Hepatic stellate cell (primary cell): ENCODE results near the gene FHIT.
"Not testable (repeated sequence)": the region's sequence is repeated elsewhere in the genome, so short reads cannot be mapped to it uniquely, and the experiment has no call there.

Experiments
- DNase-seq: peaks from one replicate; pipeline ENCODE4 v3.0.0; 2011; ENCODE audit warnings: low spot score

FHIT gene

GRCh38 chr3:61057464-61057863 is 193.8 kb downstream of the FHIT start:
- DNase-seq: no peak

GRCh38 chr3:61055447-61055846 is 195.8 kb downstream of the FHIT start:
- no peak for DNase-seq

GRCh38 chr3:61053781-61054496 is 197.3 kb downstream of the FHIT start:
- no peak for DNase-seq

GRCh38 chr3:61052851-61053250 is 198.4 kb downstream of the FHIT start:
- no peak for DNase-seq

DNA sequence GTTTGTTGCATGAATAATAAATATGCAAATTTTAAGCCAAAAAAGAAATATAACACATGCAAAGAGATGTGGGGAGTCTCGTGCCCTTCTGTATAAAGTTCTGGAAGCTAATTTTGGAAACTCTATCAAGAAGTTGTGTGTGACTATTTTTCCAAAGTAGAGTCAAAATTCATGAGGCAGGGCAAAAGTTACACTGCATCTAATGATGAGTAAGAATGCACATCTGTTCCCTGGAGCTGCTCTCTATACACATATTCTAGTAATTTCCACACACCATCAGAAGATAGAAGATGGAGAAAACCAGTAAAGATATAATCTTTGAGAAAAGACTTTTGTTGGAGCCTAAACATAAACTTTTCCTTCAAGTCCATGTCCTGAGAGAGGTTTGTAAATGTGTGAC is 199.6 kb downstream of the FHIT start:
- DNase-seq: no peak

DNA sequence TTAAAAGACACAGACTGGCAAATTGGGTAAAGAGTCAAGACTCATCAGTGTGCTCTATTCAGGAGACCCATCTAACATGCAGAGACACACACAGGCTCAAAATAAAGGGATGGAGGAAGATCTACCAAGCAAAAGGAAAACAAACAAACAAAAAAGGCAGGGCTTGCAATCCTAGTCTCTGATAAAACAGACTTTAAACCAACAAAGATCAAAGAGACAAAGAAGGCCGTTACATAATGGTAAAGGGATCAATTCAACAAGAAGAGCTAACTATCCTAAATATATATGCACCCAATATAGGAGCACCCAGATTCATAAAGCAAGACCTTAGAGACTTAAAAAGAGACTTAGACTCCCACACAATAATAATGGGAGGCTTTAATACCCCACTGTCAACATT is 206.1 kb downstream of the FHIT start:
- DNase-seq: not testable (repeated sequence)

- DNase-seq: no peak
Observed at GRCh38 chr3:61043156-61043555, 208.1 kb downstream of the FHIT start.

DNA sequence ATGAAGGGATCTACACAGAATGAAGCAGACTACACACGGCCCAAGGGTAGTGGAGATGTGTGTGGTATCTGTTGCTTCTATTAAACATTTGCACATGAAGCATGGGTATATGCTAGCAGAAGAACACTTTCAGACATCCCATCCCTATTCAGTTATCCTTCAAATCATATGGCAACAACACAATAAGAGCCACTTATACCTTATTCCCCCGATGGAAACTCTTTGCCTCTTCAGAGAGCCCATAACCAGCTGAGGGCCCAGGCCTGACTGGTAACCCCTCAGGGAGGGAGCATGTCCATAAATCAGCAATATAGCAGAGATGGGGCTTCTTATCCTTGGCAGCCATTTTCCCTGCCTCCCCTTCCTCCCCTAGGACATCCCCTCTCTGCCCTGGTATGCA is 210.6 kb downstream of the FHIT start:
- DNase-seq: no peak

- no peak for DNase-seq
Observed at GRCh38 chr3:61035573-61035972, 215.7 kb downstream of the FHIT start.

DNA sequence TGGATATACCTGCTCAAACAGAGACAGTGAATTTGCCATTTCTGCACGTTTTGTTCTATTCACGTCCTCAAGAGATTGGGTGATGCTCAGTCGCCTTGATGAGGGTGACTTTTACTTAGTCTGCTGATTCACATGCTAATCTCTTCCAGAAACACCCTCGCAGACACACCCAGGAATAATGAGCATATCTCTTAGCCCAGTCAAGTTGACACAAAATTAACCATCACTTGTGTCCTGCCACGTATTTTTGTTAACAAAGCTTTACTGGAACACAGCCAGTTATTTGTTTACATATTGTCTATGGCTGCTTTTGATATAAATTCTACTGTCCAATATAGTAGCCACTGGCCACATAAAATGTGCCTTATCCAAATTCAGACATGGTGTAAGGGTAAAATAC is 218.3 kb downstream of the FHIT start:
- no peak for DNase-seq

DNA sequence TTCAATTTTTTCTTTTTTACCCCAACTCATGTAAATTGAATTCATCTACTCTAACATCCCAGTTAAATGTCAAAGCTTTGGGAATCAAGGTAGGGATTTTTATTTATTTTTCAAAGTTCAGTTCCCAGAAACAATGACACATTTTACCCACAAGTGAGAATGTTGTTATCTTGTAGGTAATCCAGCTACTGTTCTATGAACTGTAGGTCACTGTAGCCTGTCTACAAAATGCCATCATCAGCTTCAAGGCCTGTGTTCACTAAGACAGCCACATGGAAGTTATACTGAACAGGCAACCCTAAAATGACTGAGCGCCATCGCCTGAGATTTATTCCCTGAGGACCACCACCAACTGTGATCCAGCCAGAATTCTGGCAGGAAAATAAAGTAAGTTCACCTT is 219.7 kb downstream of the FHIT start:
- DNase-seq: no peak

DNA sequence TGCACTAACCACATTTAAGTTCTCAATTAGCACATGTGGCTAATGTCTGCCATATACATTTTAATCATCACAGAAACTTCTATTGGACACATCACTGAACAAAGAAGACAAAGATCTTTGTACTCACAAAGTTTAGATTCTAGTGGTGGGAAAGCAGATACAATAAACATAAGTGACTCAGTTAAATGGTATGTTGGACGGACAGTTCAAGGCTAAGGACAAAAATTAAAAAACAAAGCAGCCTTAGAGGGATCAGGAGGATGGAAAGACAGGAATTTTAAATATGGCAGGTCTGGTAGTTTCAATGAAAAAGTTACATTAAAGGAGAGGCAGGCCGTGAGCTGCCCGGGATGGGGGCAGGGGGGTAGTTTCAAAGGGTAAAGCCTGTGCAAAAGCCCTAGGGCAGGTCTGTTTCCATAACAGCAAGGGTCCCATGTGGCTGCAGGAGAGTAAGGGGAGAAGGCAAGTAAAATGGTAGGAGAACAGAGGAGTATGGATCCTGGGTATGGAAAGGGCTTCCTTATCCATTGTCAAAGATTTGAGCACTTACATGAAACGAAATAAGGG is 220.7 kb downstream of the FHIT start:
- no peak for DNase-seq

DNA sequence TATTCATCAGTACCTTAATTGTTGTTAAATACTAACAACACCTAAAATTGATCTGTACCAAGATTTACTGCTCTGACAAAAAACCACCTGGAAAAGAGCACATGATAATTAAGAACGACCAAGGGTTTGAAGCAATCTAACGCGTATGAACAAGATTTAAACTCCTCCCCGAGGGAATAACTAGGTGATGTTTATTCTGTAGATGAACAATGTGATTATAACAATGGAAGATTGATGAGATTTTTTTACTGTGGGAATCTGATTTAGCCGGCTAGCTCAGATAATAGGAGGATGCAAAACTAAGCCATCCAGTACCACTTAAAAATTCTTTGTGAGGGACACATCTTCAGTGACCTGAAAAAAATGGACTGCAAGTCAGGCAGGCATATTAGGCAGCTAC is 222.1 kb downstream of the FHIT start:
- DNase-seq: no peak

DNA sequence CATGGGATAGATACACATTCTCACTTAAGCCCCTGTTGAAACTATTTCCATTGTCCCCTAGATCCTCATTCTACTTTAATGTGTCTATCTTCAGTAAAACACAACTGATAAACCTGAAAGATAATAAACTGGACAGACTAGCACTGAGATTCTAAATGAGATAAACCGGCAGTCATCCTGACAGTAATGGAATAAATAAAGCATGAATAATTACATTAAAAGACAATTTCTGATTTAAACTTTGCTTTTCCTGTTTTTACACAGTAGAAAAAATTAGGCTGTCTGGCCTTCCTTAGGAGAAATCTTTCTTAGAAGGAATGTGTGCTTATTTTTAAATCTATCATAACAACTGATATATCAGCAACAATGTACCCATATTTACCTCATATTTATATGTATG is 232.4 kb downstream of the FHIT start:
- no peak for DNase-seq

GRCh38 chr3:61017028-61017427 is 234.2 kb downstream of the FHIT start:
- DNase-seq: not testable (repeated sequence)

GRCh38 chr3:61015859-61016258 is 235.4 kb downstream of the FHIT start:
- DNase-seq: no peak

DNA sequence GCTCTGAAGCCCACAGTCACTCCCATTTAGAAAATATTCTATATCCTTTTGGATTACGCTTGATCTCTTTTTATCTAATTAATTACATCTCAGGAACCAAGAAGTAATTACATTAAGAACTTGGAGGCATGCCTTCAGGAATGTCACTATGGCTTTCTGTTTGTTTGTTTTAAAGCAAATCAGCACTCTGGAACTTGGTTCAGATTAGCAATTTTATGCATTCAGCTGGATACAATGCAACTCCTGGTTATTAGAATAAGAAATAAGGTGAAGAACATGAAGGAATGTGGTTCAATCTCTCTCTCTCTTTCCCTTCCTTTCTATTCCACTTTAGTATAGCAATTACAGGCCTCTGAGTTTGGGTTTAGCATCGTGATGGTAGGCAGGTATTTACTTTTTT is 235.8 kb downstream of the FHIT start:
- no peak for DNase-seq

- DNase-seq: no peak
Observed at GRCh38 chr3:61008998-61009380, 242.3 kb downstream of the FHIT start.

- DNase-seq: no peak
Observed at GRCh38 chr3:61008153-61008997, 242.9 kb downstream of the FHIT start.

DNA sequence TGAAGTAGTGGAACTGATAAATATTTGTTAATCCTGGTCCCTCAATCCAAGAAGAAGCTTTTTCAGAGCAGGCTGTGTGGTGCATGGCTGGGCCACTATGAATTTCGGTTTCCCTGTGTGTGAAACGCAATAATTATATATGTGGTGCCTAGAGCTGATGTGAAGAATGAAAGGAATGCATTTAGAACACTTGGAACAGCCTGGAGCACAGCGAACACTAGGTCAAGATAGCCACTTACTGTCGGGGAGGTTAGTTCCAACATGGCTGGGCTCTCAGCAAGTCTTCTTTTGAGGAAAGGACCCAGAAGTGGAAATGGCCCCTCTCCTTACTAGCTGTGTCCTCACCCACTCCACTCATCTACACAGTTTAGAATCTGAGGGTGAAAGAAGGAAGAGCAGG is 245.7 kb downstream of the FHIT start:
- DNase-seq: no peak

- no peak for DNase-seq
Observed at GRCh38 chr3:60998858-60999257, 252.4 kb downstream of the FHIT start.

DNA sequence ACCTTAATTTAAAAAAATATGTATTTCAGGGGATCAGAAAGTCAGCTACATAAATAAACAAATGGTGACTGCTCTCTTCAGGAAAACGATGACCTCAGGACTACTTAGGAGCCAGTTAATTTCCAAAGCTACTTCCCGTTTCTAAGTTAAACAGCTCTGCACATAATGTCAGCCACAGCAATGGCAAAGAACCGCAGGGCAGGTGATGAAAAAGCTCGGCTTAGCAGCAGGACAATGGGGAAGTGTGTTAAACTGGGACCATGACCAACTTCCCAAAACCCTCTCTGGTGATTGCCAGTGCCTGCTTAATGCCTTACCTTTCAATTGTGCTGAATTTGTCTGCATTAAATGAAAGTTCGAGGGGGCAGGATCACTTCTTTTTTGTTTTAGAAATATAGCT is 258.9 kb downstream of the FHIT start:
- no peak for DNase-seq

- no peak for DNase-seq
Observed at GRCh38 chr3:60990442-60990730, 260.9 kb downstream of the FHIT start.
